NCI-H2196 (cell line): ENCODE results near the gene PRKCA.
"Not testable (repeated sequence)": the region's sequence is repeated elsewhere in the genome, so short reads cannot be mapped to it uniquely, and the experiment has no call there.

Experiments used
- DNase-seq: peaks from one replicate; lab custom pipeline; 2025; ENCODE audit not compliant: unreplicated experiment; lab: John Stamatoyannopoulos, UW

Gene PRKCA

DNA sequence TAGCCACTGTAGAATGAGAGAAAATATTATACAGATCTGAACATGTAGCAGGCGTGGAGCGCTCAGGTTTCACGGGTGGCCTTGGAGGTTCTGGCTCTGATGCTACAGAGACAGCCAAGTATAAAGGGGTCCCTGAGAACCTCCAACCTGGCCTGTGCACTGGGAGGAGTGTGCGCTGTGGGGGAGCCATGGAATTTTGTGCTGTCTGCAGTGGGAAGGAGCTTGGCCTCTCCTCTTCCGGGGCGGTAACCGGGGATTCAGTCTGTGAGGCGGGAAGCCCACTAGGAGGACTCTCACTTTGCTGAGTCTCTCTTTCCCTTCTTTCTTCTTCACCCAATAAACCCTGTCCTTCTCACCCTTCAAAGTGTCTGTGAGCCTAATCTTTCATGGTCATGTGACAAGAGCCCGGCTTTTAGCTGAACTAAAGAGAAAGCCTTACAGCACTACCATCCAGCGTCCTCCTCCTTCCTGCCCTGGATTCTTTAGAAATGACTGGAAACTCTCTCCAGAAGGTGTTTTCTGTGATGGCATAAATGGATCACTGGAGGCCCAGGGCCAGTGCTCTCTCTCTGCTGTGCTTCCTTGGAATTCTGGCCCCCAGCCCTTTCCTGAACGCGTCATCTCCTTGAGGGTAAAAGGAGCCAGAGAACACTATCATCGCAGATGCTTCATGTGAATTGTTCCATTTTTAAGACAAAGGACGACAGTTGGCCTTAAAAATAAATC, 300.4 kb downstream of the PRKCA start:
- no peak for DNase-seq

DNA sequence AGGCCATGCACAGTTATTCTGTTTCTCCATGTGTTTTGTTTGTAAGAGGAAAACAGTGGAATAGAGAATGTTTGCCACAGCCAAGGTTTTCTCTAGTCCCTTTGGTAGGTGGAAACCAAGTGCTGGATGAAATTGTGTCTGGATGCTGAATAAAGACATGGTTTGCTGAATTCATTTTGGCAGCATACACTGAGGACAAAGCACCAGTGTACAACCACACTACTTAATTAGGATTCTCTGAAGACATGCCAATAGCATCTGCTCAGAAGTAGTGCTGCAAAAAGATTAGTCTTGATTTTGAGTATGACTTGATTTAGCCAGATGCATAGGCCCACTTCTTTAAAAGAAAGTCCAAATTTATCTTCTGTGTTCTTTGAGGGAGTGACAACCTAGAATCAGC, 302.0 kb downstream of the PRKCA start:
- DNase-seq = no peak

DNA sequence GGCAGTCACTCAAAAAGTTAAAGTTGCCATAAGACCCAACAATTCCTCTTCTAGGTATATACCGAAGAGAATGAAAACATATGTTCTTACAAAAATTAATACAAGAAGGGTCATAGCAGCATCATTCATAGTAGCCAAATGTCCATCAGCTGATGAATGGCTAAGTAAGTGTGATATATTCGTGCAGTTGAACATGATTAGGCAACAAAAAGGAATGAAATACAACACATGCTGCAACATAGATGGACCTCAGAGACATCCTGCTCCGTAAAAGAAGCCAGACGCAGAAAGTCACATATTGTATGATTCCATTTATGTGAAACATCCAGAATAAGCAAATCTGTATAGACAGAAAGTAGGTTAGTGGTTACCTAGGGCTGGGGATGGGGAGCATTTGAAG, 303.1 kb downstream of the PRKCA start:
- DNase-seq = no peak

DNA sequence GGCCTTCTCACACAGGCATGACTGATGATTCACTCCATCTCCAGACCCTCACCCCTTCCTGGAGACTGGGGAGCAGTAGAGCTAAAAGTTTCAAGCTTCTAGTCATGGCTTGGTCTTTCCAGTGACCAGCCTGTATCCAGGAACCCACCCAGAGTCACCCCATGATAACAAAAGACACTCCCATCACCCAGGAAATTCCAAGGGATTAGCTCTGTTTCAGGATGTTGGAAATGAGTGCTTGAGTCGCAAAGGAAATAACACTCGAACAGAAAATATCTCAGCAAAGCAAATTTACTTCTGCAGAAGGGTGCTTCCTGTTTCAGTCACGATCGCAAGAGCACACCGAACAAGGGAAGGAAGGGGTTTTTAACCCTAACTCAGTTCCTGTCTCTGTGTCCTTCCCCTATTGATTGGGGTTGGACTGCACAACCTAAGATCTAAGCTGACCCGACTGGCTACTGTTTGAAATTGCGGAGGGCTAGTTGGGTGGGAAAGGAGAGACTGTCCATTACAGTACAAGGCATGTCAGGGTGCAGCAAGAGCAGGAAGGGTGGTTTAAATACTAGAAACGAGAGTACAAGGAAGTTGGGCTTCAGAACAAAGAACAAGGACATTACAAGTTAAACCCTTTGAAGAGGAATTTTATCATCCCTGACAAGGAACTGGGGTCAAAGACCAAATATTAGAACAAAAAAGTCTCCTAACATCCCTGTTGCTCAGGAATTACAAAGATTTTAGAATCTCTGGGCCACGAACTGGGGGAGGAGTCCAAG, 308.1 kb downstream of the PRKCA start:
- DNase-seq = no peak

DNA sequence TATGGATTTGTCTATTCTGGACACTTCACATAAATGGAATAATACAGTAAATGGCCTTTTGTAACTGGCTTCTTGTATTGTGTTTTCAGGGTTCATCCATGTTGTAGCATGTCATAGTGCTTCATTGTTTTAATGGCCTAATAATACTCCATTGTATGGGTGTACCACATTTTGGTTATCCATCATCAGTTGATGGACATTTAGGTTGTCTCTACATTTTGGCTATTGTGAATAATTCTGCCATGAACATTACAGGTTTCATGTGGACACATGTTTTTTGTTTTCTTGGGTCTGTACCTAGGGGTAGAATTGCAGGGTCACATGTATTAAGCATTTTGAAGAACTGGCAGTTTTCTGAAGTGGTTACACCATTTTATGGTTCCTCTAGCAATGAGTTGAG, 309.0 kb downstream of the PRKCA start:
- DNase-seq = no peak

DNA sequence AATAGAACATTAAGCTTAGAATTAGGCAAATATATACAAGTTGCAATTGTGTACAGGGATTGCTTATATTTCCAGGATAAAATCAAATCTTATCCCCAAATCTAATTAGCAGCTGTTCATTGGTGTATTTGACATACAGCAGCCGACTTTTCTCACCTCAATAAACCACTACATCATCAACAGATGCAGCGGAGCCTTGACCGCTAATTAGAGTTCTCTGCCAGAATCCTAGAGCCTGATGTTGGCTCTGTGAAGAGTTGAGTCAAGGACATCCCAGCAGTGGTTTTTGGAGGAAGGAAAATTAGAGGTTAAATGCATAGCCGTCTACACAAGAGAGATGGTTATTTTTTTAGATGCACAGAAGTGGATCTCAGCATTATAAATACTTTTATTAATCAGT, 310.6 kb downstream of the PRKCA start:
- no peak for DNase-seq

DNA sequence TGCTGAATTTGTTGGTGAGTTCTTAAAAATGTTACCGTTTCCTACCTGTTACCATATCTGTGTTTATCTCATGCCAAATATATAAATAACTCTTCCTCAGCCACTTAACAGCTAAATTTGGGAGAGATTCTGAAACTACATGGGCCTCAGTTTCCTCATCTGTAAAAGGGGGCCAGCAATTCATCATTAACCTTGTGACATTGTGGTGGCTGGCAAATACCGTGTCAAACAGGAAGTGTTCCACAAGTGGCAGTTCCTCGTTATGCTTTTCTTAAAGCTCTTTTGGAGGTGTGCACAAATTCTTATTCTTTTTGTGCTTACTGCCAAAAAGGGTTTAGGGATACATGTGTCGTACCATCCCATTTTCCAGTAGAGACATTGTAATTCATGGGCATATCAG, 312.1 kb downstream of the PRKCA start:
- no peak for DNase-seq

DNA sequence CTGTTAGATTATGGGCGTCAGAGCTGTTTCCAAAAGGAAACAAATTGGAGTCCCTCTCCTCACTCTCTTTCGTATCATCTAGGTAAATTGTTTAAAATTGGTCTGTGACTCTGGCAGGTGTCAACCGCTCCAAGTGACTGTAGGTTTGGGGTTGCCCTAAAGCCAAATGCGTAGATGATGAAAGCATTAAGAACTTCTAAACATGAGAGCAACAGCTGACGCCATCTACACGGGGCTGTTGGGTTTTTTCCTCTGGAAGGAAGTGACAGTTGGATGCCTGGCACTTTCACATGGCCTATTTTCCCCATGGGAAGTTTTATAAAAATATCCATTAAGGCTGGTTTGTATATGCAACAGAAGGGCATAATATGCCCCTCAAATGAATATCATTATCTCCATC, 316.8 kb downstream of the PRKCA start:
- DNase-seq = no peak

DNA sequence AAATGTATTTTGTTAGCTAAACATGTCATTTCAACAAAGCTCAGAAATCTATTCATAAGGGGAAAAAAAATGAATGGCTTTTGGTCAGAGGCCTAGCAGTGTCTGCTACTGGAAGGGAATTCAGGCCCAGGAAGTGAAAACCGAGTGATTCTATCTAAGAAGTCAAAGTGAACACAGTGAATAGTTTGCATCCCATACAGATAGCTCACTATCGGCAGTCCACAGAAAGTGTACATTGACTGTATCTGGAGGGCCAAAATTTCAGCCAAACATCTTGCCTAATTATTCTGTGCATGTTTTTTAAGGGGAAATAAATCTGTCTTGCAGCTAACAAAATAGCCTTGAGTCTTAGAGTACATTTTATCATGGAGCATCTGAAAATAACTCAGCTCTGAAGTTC, 318.1 kb downstream of the PRKCA start:
- no peak for DNase-seq

DNA sequence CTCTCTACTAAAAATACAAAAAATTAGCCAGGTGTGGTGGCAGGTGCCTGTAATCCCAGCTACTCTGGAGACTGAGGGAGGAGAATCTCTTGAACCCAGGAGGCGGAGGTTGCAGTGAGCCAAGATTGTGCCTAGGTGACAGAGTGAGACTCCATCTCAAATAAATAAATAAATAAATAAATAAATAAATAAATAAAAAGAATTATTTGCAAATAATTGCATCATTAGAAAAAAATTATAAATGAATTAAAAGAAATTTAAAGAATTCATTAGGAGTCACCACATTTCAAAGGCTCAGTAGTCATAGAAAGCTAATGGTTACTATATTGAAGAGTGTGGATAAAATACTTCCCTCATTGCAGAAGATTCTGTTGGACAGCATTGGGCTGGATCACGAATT, 322.2 kb downstream of the PRKCA start:
- not testable (repeated sequence) for DNase-seq

DNA sequence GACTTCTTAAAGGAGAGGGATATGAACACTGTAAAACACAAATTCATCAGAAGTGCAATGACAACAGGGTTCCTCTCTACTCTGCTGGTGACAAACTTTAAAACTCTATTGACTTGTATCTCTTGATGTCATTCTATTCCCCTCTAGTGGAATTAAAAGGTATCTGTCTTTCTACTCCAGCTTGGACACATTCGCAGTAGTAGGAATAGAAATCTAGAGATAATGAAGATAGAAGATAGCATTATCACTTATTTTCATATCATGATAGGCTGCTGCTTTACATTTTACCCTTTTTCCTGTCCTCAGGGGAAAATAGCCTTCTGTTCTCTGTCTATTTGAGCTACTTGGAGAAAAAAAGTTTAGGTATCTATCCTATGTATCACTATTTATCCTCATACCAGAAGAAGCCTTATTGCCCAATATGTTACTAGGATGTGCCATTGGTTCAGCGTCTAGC, 322.9 kb downstream of the PRKCA start:
- DNase-seq = peak; percentile 10

DNA sequence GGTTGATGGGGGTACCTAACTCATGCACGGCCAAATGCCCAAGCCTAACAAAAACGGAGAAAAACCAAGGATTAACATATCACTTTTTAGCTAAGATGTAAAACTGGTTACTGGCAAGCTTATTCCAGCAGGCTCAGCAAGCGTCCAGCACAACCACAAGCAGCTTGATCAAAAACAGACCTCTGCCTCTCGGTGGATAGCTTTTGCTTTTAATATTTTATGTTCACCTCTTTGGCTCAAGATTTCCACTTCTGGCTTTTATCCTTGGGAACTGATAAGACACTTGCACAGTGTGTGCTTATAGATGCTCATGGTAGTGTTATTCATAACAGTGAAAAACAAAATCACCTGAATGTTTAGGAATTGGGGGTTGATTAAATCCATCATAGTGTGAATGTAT, 325.6 kb downstream of the PRKCA start:
- DNase-seq = no peak

DNA sequence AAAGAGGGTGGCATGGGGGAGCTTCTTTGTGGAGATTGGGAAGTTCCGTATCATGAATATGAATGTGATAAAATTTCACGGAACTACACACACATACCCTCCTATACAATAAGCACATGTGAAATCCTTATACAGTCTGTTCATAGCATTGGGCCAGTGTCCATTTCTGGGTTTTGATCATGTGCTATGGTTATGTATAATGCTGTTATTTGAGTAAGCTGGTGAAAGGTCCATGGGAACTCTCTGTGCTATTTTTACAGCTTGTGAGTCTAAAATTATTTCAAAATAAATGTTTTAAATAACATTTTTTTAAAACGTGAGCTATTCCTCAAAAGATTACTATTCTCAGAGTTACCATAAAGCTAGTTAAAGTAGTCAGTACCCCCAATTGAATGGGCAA, 327.3 kb downstream of the PRKCA start:
- no peak for DNase-seq

DNA sequence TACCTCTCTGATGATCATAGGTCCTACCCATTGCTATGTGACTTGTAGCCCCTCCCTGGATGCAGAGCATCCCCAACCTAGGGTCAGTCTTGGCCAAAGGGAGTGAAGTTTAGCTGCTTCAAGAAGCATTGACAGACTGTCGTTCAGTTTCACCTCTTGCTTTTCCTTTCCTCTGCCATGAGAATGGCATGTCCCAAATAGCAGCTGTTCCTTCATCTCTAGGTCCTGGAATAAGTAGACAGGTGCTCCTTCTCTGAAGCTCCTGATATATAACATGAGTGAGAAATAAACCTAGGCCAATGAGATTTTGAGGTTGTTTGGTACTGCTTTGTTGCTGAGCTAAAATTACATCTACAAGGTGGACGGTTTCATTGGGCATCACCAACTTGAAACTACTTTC, 328.0 kb downstream of the PRKCA start:
- DNase-seq = no peak

DNA sequence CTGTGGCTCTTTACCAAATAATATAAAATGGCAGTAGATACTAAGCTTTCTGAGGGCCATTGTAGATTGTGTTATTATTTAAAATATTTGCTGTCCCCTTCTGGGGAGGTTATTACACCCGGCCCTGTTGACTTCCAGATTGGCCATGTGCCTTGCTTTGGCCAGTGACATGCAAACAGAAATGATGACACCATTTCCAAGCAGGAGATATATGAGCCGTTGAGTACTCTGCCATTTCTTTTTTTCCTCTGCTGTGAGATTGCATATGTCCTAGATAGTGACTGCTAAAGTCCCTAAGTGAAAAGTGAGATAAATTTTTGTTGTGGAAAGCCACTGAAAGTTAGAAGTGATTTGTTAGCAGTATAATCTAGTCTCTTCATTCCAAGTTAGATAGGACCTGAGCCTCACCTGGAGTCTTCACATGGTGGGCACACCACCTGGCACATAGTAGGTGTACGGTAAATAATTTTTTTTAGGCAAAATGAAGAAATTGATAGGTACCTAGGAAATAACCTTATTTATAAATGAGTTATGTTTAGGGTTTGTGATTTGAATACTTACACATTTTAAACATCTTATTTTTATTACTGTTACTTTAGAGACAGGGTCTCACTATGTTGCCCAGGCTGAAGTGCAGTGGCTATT, 328.5 kb downstream of the PRKCA start:
- DNase-seq = no peak

DNA sequence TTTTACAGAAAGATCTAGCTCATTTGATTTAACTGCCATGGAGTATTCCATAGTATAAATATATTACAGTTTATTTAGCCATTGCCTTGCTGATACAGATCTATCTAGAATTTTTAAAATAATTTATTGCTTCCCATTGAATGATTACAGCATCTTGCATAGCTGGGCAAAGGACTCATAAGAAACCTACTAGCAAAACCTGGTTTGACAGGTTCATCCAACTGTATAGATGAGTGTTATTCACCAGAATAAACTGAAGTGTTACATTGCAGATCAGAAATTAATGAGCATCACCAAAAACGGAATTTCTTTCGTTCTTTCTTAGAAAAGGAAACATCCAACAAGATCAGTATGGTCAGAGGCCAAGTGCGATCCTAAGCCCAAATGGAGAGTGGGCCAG, 330.3 kb downstream of the PRKCA start:
- DNase-seq = no peak

DNA sequence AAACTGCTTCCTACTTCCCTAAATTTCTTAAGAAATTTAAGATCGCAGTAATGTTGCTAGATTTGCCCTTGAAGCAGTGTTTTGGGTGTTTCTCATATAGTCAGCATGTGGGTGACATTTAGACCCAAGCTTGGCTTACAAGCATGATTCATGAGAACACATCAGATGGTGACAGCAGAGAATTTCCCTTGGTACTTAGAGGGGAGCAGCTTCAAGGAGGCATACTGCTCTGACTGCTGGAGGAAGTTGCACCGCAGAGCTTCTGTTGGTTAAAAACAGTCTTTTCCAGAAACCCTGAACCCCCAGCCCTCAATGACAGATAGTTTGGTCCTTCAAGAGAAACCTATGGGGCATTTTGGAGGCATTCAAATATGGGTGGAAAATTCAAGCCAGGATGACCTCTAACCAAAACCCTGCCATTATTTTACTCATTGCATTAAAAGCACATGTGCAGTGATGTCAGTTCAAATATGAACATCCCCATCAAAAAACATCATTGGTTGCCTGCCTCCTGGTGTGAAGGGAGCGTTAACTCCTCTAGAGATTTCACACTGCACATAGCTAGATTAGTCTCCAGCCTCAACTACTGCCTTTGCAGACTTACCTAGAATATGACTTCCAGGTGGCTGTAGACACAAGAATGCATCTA, 331.0 kb downstream of the PRKCA start:
- no peak for DNase-seq

DNA sequence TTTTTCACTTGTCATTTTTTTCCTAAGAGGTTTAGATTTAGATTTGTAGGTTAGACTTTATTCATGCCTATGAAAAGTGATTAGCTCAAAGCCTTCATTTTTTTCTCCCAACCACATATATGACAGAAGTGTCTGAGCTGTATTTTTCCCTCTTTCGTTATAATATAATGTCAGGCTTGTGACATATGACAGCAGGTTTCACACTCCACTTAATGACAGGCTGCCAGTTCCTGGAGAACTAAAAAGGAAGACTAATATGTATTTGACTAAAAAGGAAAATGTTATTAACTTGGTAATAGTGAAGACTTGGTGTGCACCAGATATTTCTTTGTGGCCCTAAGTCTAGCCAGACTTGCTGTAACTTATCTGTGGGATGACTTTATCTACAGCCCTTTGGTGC, 331.8 kb downstream of the PRKCA start:
- no peak for DNase-seq

DNA sequence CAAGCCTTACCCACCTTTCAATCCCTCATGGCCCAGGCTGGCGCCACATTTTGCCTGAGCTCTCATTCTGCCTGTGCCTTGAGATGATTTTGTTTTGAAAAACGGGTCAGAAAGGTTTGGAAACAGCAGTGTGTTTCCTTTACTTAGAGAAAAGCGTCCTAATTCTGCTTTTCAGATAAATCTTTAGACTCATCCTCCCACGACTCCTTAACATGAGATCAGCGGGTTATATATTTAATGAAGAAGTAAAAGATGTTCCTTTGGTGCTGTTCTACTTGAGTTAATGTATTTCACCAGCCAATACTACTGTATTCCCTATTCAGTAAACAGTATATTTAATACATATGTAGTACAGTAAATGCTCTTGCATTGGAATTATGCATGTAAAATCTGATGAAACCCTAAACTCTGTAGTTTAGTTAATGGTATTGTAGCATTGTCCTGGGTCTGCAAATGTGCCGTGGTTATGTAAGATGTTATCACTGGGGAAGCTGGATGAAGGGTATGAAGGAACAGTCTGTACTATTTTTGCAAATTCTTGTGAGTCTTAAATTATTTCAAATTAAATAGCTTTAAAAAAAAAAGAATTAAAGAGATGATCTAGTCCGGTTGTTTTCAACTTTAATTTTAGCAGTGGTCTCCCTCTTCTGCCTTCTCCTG, 333.1 kb downstream of the PRKCA start:
- no peak for DNase-seq

DNA sequence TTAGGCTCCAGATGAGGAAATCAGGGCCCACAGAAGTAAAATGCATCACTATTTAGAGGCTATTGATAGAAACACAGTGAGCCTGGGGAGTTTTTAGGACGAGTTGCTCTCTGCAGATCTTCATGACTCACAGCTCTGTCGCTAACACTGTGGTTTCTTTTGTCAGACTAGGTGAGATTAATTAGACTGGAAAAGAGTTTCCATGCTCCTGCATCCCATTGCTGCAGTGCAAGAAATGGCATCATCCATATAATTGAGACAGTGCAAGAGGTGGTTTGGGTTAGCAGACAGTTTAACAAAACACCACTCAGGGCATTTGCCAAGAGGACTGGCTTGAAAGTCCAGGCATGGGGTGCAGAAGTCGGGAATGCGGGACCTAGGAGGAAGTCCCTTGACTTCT, 333.7 kb downstream of the PRKCA start:
- DNase-seq = no peak

DNA sequence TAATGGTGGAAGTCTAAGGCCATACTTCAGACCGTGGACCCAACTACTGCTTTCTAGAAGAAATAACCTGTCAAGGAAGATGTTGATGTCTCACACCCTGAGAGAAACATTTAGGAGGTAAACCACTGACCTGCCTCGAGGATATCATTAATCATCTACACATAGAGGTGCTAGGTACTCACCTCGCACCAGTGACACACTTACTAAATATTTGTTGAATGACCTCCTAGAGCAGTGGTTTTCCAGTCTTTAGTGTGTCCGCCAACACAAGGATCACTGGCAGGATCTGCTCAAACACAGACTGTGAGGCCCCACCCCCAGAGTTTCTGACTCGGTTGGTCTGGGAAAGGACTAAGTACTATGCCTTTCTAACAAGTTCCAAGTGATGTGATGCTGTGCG, 335.1 kb downstream of the PRKCA start:
- no peak for DNase-seq
